Omental fat pad (tissue), 4 donors: Measurements from ENCODE around the gene MST1R. TPM values are rescaled to one million over a fixed set of nuclear protein-coding genes. Genes with fewer than 3 reads are reported as not detected.
A peak's percentile ranks its signal among the peaks of the same experiment; 100 is the strongest.

Source experiments
- ATAC-seq: fragments of 150-250 bp; one replicate; pipeline ENCODE4 v1.9.1; 2016; ENCODE audit warnings: mild to moderate bottlenecking, moderate library complexity; ENCODE audit not compliant: low FRiP score
- DNase-seq: peaks from one replicate; pipeline ENCODE4 v3.0.0-alpha.2; 2019; ENCODE audit warnings: low spot score
- total RNA-seq, 4 donors: library from RNA; depleted of rRNA; stranded (reverse); fragments of >200 nt; gene quantifications; one replicate each; pipeline ENCODE4 v1.1.0, GENCODE V29; 2016
- TF ChIP-seq, protein P1 (sequence below), 3 donors: fragments of 450-650 bp; IDR thresholded peaks; one replicate each; pipeline ENCODE4 v1.5.1; 2016 to 2017; ENCODE audit warnings: antibody characterized with exemption in 3 of 3, mild to moderate bottlenecking in 3 of 3, moderate library complexity in 2 of 3

MST1R gene
- total RNA-seq, 4 donors from 2014 or later, result 0.95 to 12.6 (median 5.6) TPM

DNA sequence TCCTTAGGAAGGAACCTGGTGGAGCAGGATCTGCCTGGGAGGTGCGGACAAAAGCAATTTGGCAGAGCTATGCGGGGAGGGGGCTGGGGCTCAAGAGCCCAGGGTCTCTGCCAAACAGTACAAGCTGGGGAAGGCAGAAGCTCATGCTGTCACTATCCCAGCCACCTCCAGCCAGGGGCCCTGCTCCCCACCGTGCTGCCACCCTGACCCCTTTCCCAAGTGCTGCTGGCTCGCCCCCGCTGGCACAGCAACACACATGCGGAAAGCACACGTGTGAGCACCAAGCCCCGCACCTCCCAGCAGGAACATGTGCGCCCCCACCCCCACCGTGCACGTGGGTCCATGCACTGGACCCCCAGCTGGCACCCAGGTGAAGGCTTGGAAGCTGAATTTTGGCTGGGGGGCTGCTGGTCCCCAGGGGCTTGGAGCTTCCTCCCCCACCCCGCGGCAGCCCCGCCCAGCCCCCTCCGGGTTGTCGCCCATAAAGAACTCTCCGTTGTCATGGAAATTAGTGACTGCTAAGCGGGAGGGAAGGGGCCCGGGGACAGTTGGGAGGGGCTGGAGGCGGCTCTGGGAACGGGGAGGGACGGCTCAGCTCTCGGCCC, 34.7 kb downstream of the MST1R start:
- DNase-seq (no peak), ATAC-seq (peak; percentile 5)
- TF ChIP-seq, protein P1, sequence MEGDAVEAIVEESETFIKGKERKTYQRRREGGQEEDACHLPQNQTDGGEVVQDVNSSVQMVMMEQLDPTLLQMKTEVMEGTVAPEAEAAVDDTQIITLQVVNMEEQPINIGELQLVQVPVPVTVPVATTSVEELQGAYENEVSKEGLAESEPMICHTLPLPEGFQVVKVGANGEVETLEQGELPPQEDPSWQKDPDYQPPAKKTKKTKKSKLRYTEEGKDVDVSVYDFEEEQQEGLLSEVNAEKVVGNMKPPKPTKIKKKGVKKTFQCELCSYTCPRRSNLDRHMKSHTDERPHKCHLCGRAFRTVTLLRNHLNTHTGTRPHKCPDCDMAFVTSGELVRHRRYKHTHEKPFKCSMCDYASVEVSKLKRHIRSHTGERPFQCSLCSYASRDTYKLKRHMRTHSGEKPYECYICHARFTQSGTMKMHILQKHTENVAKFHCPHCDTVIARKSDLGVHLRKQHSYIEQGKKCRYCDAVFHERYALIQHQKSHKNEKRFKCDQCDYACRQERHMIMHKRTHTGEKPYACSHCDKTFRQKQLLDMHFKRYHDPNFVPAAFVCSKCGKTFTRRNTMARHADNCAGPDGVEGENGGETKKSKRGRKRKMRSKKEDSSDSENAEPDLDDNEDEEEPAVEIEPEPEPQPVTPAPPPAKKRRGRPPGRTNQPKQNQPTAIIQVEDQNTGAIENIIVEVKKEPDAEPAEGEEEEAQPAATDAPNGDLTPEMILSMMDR (IDR thresholded peaks at IDR 0.05), result no peak

DNA sequence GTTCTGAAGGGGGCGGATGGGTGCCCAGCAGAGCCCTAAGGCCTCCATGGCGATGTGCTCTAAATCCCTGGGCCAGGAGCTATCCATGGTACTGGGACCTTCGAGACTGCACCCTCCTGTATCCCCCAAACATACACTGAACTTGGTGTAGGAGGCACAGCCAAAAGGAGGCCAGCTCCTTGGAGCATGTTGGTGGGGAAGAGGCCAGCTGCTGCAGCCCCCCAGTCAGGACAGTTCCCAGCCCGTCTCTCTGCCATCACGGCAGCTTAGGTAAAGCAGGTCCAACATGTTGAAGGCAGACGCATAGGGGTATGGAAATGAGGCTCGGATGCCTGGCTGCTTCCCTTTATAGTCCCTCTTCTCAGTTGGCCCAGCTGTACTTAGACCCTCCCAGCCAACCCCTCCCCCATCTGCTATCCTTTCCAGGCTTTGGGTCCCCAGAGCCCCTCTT, 35.8 kb downstream of the MST1R start:
- DNase-seq, result no peak
- no peak for ATAC-seq
- TF ChIP-seq, protein P1 (IDR thresholded peaks at IDR 0.05), result no peak

DNA sequence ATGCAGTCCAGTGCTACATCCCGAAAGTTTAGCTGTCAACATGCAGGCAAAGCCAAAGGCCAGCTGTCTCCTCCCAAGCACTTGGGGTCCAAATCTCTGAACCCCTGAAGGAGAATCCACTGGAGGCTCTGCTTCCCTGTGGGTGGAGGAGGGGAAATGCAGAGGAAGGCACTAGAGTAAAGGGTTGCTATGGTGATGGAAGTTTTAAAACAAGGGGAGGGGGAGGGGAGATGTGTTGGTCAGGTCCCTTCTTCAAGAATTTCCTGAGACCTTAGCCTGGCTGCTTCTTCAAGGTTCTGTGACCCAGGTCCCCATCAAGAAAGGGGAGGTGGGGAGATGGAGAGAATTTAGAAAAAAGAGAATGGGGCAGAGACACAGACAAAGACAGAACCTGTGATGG, 36.3 kb downstream of the MST1R start:
- TF ChIP-seq, protein P1 (IDR thresholded peaks at IDR 0.05), result no peak
- no peak for DNase-seq
- ATAC-seq, result no peak

DNA sequence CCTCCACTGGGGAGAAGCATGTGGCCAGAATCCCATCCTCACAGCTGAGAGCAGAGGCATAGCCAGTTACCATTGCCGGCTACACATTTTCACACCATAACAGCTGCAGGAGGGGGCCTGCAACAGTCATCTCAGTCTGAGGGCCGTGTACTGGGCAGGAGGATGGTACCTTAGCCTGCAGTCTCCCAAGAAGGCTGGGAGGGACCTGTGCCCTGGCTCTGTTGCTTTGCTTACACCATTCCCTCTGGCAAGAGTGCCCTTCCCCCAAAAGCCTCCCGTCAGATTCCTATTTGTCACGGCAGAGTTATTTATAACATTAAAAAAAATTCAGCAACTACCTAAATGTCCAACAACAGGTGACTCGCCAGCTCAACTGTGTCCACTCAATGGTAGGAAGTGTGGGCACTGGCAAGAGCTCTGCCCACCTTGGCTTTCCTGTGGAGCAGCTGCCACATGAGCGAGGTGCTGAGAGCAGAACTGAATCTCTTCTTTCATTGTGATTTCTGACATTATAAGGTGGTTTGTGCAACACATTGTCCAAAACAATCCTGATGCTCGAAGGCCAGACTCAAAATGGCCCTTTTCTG, 38.4 kb downstream of the MST1R start:
- no peak for DNase-seq
- TF ChIP-seq, protein P1 (IDR thresholded peaks at IDR 0.05), result no peak
- ATAC-seq, result no peak

DNA sequence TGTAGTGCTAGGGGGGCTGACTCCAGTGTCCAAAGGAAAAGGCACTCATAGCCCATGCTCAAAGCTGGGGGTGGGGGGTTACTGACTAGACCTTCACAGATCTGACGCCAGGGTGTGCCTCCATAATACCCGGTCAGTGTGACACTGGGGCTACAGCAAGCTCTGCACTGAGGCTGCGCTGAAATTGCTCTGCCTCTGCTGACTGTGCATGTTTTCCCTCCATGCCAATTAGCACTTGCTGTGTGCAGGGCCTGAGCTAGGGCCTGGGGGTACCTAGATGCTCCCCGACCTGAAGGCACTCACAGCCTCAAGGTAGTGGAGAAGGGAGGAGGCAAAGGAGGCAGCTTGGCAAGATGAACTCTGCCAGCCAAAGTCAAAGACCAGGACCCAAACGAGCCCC, 39.2 kb downstream of the MST1R start:
- ATAC-seq (no peak), DNase-seq (no peak)
- TF ChIP-seq, protein P1 (IDR thresholded peaks at IDR 0.05), result no peak

- ATAC-seq (no peak), DNase-seq (no peak)
- TF ChIP-seq, protein P1 (IDR thresholded peaks at IDR 0.05), result no peak
Observed at GRCh38 chr3:49859576-49860305, 43.9 kb downstream of the MST1R start.
